Naive thymus-derived CD4-positive, alpha-beta T cell (primary cell): ENCODE data around the gene TBX20. TPM values are rescaled to one million over a fixed set of nuclear protein-coding genes. Genes with fewer than 3 reads are reported as not detected.
"Not testable (repeated sequence)": the region's sequence is repeated elsewhere in the genome, so short reads cannot be mapped to it uniquely, and the experiment has no call there.

Experiments used
- ATAC-seq: fragments of 150-1000 bp; cut with Tn5 transposase; 2 replicates; pipeline ENCODE4 v1.10.0; 2021; ENCODE audit warnings: mild to moderate bottlenecking, moderate library complexity
- CTCF ChIA-PET: fragments of 350-600 bp; sonication (Branson Sonifier 250); formaldehyde crosslinking; loops from one replicate; lab custom pipeline; 2021; ENCODE audit warnings: antibody characterized with exemption; lab: Charles Lee
- POLR2A ChIA-PET: fragments of 350-600 bp; sonication (Branson Sonifier 250); formaldehyde crosslinking; loops from one replicate; lab custom pipeline; 2021; ENCODE audit warnings: antibody characterized with exemption, inconsistent platforms; lab: Charles Lee
- DNase-seq, 9 donors: peaks; one replicate each; pipeline versions ENCODE4 v3.0.0 to v3.0.0-alpha.2; 2020 to 2022; ENCODE audit warnings: mixed read lengths in 1 of 9
- H3K27ac ChIP-seq: one replicate; pipeline ENCODE4 v1.7.0; 2013; ENCODE audit warnings: mild to moderate bottlenecking, low read depth, low read length, moderate library complexity
- H3K27me3 ChIP-seq, 2 donors: one replicate each; pipeline ENCODE4 v1.7.0; 2013; ENCODE audit warnings: low read length in 2 of 2, mild to moderate bottlenecking in 2 of 2, moderate library complexity in 2 of 2; ENCODE audit not compliant: control insufficient read depth in 2 of 2, insufficient read depth in 2 of 2
- H3K36me3 ChIP-seq, 3 experiments: 1 replicate in 2 of 3; 2 replicates in 1 of 3; pipeline ENCODE4 v1.7.0; 2013; ENCODE audit warnings: low read length in 3 of 3, mild to moderate bottlenecking in 3 of 3, moderate library complexity in 1 of 3; ENCODE audit not compliant: insufficient read depth in 3 of 3, control insufficient read depth in 2 of 3
- H3K4me1 ChIP-seq, 2 donors: one replicate each; pipeline ENCODE4 v1.7.0; 2013; ENCODE audit warnings: low read length in 2 of 2, mild to moderate bottlenecking in 2 of 2, moderate library complexity in 1 of 2; ENCODE audit not compliant: control insufficient read depth in 2 of 2, insufficient read depth in 2 of 2
- H3K4me3 ChIP-seq: 2 replicates; pipeline ENCODE4 v1.7.0; 2013; ENCODE audit warnings: mild to moderate bottlenecking, low read length
- H3K9me3 ChIP-seq, 3 experiments: 1 replicate in 2 of 3; 2 replicates in 1 of 3; pipeline ENCODE4 v1.7.0; 2013; ENCODE audit warnings: low read length in 3 of 3; ENCODE audit not compliant: control insufficient read depth in 2 of 3
- H3K27ac Mint-ChIP-seq, 9 donors: one replicate each; pipeline ENCODE4 v1.8.0; 2020 to 2022; ENCODE audit warnings: mixed read lengths in 9 of 9, mild to moderate bottlenecking in 8 of 9, moderate library complexity in 5 of 9, inconsistent platforms in 2 of 9
- H3K27me3 Mint-ChIP-seq, 5 donors: one replicate each; pipeline ENCODE4 v1.8.0; 2021 to 2022; ENCODE audit warnings: mixed read lengths in 5 of 5, mild to moderate bottlenecking in 1 of 5
- H3K36me3 Mint-ChIP-seq, 5 donors: one replicate each; pipeline ENCODE4 v1.8.0; 2020 to 2022; ENCODE audit warnings: mixed read lengths in 5 of 5, mild to moderate bottlenecking in 3 of 5, inconsistent platforms in 1 of 5
- H3K4me1 Mint-ChIP-seq, 7 donors: one replicate each; pipeline ENCODE4 v1.8.0; 2020 to 2022; ENCODE audit warnings: mixed read lengths in 7 of 7, mild to moderate bottlenecking in 3 of 7, inconsistent platforms in 1 of 7
- H3K4me3 Mint-ChIP-seq, 10 donors: one replicate each; pipeline ENCODE4 v1.8.0; 2020 to 2022; ENCODE audit warnings: mild to moderate bottlenecking in 10 of 10, mixed read lengths in 10 of 10, moderate library complexity in 6 of 10, inconsistent platforms in 2 of 10
- H3K9me3 Mint-ChIP-seq, 11 donors: one replicate each; pipeline ENCODE4 v1.8.0; 2020 to 2022; ENCODE audit warnings: mixed read lengths in 11 of 11, mild to moderate bottlenecking in 4 of 11, inconsistent platforms in 1 of 11, moderate library complexity in 1 of 11
- intact Hi-C, 2 donors: fragments of 100-400 bp; cut with micrococcal nuclease; formaldehyde crosslinking; loops; one replicate each; pipeline ENCODE4 v1.15.1; 2023
- polyA plus RNA-seq, 2 donors: library from polyadenylated mRNA; unstranded; fragments of 300-500 nt; fragmentation: Illumina TruSeq; gene quantifications; one replicate each; pipeline ENCODE4 v1.2.3, GENCODE V29; 2021
- total RNA-seq, 6 experiments: library from RNA in 5 of 6; stranded (reverse) in 5 of 6; gene quantifications; 1 replicate in 5 of 6; 2 replicates in 1 of 6; pipeline ENCODE4 v1.2.3 and lab custom pipeline; 2021 to 2026

Gene TBX20
- total and polyA plus RNA-seq, 7 experiments from 2014 or later: not detected

DNA sequence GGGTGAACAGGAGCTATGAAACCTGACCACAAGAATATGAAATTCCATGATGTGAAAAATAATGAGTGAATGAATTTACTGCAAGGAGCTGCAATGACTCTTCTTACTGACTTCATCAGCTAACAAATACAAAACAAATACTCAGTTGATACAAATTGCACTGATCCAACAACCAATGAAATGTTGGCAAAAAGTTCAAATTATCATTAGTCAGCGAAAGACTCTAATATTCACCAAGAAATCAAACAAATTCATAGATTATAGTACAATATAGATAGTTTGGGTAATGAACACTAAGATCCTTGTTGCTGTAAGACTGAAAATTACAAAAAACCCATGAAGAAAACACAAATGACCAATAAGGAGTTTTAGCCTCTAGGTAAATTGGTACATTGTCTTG lies 49.0 kb downstream of the TBX20 start:
- H3K4me3 ChIP-seq, POLR2A ChIA-PET, H3K27ac ChIP-seq, intact Hi-C loops, H3K4me3 Mint-ChIP-seq, DNase-seq, CTCF ChIA-PET, H3K9me3 ChIP-seq, H3K9me3 Mint-ChIP-seq, H3K36me3 Mint-ChIP-seq, H3K4me1 ChIP-seq, ATAC-seq, H3K27me3 ChIP-seq, H3K27ac Mint-ChIP-seq, H3K36me3 ChIP-seq, H3K4me1 Mint-ChIP-seq: not testable (repeated sequence)
- peaks cover 0 to 11% (median 6%) of the 10 kb centered on the region in 5 donors for H3K27me3 Mint-ChIP-seq

DNA sequence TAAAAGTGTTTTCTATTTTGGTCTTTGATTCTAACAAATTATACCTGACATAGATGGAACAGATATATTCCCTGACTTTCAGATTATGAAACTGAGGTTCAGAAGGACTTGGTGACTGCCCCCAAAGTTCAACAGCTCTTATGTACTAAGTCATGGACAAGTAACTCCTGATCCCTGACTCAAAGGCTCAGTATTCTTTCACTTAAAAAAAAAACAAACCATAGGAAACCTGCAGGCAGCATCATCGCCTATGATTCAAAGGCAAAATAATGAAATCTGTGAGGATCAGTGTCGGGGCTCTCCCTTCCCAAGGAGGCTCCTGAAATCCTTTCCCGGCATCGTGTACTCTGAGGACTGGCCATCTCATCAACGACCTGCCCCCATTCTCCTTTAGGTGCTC lies 49.9 kb downstream of the TBX20 start:
- H3K36me3 ChIP-seq, H3K27me3 ChIP-seq, H3K4me1 ChIP-seq, H3K36me3 Mint-ChIP-seq, H3K9me3 ChIP-seq, POLR2A ChIA-PET, H3K27ac ChIP-seq, intact Hi-C loops, ATAC-seq, H3K4me3 ChIP-seq, H3K9me3 Mint-ChIP-seq, H3K4me1 Mint-ChIP-seq, DNase-seq, CTCF ChIA-PET, H3K27me3 Mint-ChIP-seq, H3K4me3 Mint-ChIP-seq, H3K27ac Mint-ChIP-seq: not testable (repeated sequence)

DNA sequence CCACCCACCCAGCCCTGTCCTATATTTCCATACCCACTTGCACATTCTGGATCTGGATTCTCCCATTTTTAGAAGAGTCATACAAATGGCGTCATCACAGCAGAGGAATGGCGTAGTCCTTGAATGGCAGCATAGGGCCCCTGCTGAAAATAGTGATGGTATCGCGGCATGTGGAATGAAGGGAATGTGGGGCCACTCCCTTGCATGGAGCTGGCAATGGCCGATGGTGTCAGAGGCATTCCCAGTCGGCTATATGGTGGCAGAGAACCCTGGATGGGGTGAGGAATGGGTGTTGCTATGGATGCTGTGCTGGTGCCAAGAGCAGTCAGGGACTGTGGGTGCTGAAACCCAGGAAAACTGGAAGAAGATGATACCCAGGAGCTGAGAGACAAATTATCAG lies 51.5 kb downstream of the TBX20 start:
- H3K4me3 ChIP-seq, H3K27me3 ChIP-seq, ATAC-seq, H3K9me3 ChIP-seq, H3K36me3 ChIP-seq, intact Hi-C loops, H3K4me1 Mint-ChIP-seq, H3K27ac ChIP-seq, H3K4me1 ChIP-seq, CTCF ChIA-PET, H3K27ac Mint-ChIP-seq, H3K4me3 Mint-ChIP-seq, POLR2A ChIA-PET, H3K36me3 Mint-ChIP-seq, H3K9me3 Mint-ChIP-seq, DNase-seq: not testable (repeated sequence)
- H3K27me3 Mint-ChIP-seq: peaks cover 2 to 12% (median 7%) of the 10 kb centered on the region in 5 donors

DNA sequence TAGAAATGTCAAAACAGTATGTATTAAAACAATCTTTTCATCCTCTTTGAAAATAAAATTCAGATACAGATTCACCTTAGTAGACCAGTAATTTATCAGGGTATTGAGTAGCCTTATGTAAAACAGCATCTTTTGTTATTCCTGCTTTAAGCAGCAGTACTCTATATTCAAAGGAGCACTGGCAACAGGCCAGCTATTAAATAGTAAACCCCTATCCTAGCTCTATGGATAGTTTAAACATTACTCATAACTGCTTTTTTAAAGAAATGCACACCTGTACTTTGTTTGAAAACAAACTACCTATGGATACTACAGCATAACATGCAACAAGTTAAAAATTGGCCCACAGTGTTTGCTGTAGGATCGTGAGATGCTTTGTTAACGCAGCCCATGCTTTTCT lies 53.7 kb downstream of the TBX20 start:
- H3K4me1 ChIP-seq, POLR2A ChIA-PET, H3K27me3 ChIP-seq, H3K4me3 Mint-ChIP-seq, DNase-seq, H3K36me3 Mint-ChIP-seq, ATAC-seq, H3K27ac ChIP-seq, H3K9me3 ChIP-seq, H3K4me3 ChIP-seq, intact Hi-C loops, H3K4me1 Mint-ChIP-seq, H3K27ac Mint-ChIP-seq, CTCF ChIA-PET, H3K36me3 ChIP-seq, H3K9me3 Mint-ChIP-seq: not testable (repeated sequence)
- H3K27me3 Mint-ChIP-seq: peaks cover 12 to 22% (median 18%) of the 10 kb centered on the region in 5 donors

DNA sequence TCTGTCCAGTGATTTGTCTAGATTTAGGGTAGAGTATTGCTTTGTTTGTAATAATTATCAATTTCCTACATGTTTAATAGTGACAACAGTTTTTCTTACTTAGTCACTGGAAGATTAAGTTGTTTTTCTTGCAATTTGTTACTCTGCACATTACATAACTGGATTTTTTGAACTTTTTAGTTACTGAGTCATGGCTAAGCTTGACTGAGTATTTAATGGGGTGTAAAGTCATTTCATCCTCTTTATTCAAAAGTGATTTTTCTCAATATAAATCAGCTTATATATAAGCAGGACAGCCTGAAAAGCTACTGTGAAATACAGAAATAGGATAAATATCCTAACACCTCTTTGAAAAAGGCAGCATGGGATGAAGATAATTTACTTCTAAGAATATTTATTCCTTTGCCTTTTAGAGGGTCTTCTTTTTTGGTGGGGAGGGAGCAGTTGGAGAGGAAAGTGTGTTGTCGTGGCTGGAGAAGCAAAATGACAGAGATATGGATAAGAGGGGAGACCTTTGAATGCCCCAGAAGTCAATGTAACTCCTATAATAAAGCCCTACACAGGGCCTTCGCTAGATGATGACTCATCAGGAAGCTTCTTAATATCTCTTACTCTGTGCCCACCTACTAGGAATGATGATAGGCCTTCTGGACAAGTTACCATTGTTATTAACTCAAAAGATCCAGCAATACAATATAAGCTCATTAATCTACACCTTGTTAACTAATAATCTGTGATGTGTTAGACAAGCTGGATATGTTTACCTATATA lies 55.3 kb downstream of the TBX20 start:
- DNase-seq, POLR2A ChIA-PET, H3K36me3 Mint-ChIP-seq, intact Hi-C loops, H3K27me3 ChIP-seq, H3K9me3 Mint-ChIP-seq, H3K4me3 Mint-ChIP-seq, H3K27ac Mint-ChIP-seq, H3K4me1 ChIP-seq, CTCF ChIA-PET, ATAC-seq, H3K27ac ChIP-seq, H3K4me3 ChIP-seq, H3K9me3 ChIP-seq, H3K36me3 ChIP-seq, H3K4me1 Mint-ChIP-seq: not testable (repeated sequence)
- peaks cover 12 to 30% (median 18%) of the 10 kb centered on the region in 5 donors for H3K27me3 Mint-ChIP-seq

DNA sequence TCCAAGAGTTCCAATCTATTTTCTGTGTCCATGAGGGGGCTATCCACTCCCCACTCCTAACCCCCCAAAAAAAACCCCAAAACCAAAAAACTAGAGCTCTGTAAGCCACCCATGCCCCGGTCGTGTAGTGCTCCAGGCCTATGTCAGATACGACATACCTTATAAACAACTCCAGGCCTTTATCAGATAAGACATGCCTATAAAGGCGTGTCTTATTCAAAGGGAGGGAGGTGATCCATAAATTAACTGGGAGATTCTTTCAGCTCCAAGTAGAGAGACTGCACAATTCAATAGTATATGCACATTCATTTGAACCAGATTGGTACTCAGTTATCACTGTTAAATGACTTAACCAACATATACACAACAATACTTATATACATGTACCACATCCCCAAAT lies 62.3 kb downstream of the TBX20 start:
- ATAC-seq, H3K4me3 Mint-ChIP-seq: not testable (repeated sequence)
- intact Hi-C loops: loop anchor here in 1 of 2 donors (2.0 kb wide), 1 partner anchor 345 kb away; no protein-coding TSS in a partner anchor

More for the DNA sequence above, 62.3 kb downstream of the TBX20 start:
- H3K9me3 Mint-ChIP-seq, CTCF ChIA-PET, H3K27ac Mint-ChIP-seq, H3K27ac ChIP-seq, H3K36me3 ChIP-seq, DNase-seq, H3K36me3 Mint-ChIP-seq, H3K4me1 ChIP-seq, H3K27me3 ChIP-seq, H3K4me3 ChIP-seq, H3K9me3 ChIP-seq: not testable (repeated sequence)
- H3K27me3 Mint-ChIP-seq: peaks cover 10 to 38% (median 23%) of the 10 kb centered on the region in 5 donors
- POLR2A ChIA-PET: interaction anchor here (0.6 kb wide), 1 partner anchor 162 kb away, joined by 3 read pairs; no protein-coding TSS in a partner anchor
- H3K4me1 Mint-ChIP-seq: peaks cover 2 to 11% (median 3%) of the 10 kb centered on the region in 7 donors
